K562 (cell line): ENCODE results near the gene MTOR. TPM values are rescaled to one million over a fixed set of nuclear protein-coding genes. Genes with fewer than 3 reads are reported as not detected.

Source experiments
- AFF1 ChIP-seq, 2 experiments: fragments of 450-650 bp; IDR thresholded peaks; 2 replicates each; pipeline ENCODE4 v1.6.1; 2018; ENCODE audit warnings: mild to moderate bottlenecking in 2 of 2, low read depth in 1 of 2; ENCODE audit not compliant: partially characterized antibody in 2 of 2
- CHD4 ChIP-seq: fragments of 200-600 bp; sonication (generic); IDR thresholded peaks from 3 replicates; pipeline ENCODE4 v1.6.1; 2012; ENCODE audit warnings: low read depth, mild to moderate bottlenecking, mixed read lengths, low read length, inconsistent platforms; ENCODE audit not compliant: insufficient read depth, insufficient replicate concordance, poor library complexity, severe bottlenecking
- FOSL1 ChIP-seq: fragments of 200-800 bp; sonication (Bioruptor generic); conservative IDR thresholded peaks from 2 replicates; pipeline ENCODE4 v1.6.1; 2016; ENCODE audit warnings: missing genetic modification characterization, missing compliant biosample characterization
- HDAC8 ChIP-seq: fragments of 450-650 bp; IDR thresholded peaks from 2 replicates; pipeline ENCODE4 v1.6.1; 2016; ENCODE audit warnings: mild to moderate bottlenecking, missing genetic modification characterization, moderate library complexity, missing compliant biosample characterization
- KDM4B ChIP-seq, 2 experiments: fragments of 450-650 bp in 1 of 2; sonication (generic) in 1 of 2; IDR thresholded peaks; 2 replicates each; pipeline ENCODE4 v1.6.1; 2016 to 2017; ENCODE audit warnings: borderline replicate concordance in 2 of 2, antibody characterized with exemption in 1 of 2, low read depth in 1 of 2, mild to moderate bottlenecking in 1 of 2
- PTBP1 ChIP-seq: fragments of 200-400 bp; formaldehyde crosslinking; IDR thresholded peaks from 2 replicates; pipeline ENCODE4 v1.6.1; 2017; ENCODE audit warnings: low read depth, low read length
- RCOR1 ChIP-seq, 2 experiments: IDR thresholded peaks; 2 replicates each; pipeline ENCODE4 v1.6.1; 2012; ENCODE audit warnings: low read depth in 2 of 2, low read length in 2 of 2, borderline replicate concordance in 1 of 2, improper control_type of control experiment in 1 of 2
- SMARCE1 ChIP-seq: fragments of 450-650 bp; IDR thresholded peaks from 2 replicates; pipeline ENCODE4 v1.7.1; 2016; ENCODE audit warnings: mild to moderate bottlenecking
- ZNF165 ChIP-seq: fragments of 250-450 bp; sonication (Bioruptor Pico); IDR thresholded peaks from 2 replicates; pipeline ENCODE4 v1.4.0; 2020; ENCODE audit warnings: borderline replicate concordance
- ZNF507 ChIP-seq: conservative IDR thresholded peaks from 2 replicates; pipeline ENCODE4 v1.6.1; 2017; ENCODE audit warnings: missing genetic modification characterization, missing compliant biosample characterization
- polyA plus RNA-seq, 8 experiments: library from polyadenylated mRNA; depleted of rRNA in 4 of 8; stranded (reverse) in 5 of 8; unstranded in 3 of 8; fragments of >200 nt; fragmentation: Nextera tagmentation in 2 of 8; fragmentation: Illumina TruSeq in 1 of 8; extraction: Ambion mirVana in 2 of 8; extraction: Trizol in 1 of 8; gene quantifications; 2 replicates each; pipeline versions ENCODE4 v1.2.1 to v1.2.3, GENCODE V29; 2011 to 2014; ENCODE audit warnings: inconsistent platforms in 1 of 8, missing spikeins in 1 of 8
- total RNA-seq, 7 experiments: library from RNA; depleted of rRNA in 6 of 7; stranded (reverse); fragments of >200 nt in 6 of 7; fragmentation: Illumina TruSeq in 2 of 7; extraction: Trizol in 2 of 7; gene quantifications; 2 replicates each; pipeline versions ENCODE4 v1.2.1 to v1.2.3, GENCODE V29; 2011 to 2021; ENCODE audit warnings: low replicate concordance in 1 of 7

Gene MTOR
- total and polyA plus RNA-seq, 9 of the 15 experiments (the other 6 are each of a cell fraction or from before 2014, with no cell fraction given), result 11.4 to 71.4 (median 52.2) TPM

GRCh38 chr1:11130406-11130805, 131.9 kb downstream of the MTOR start (continued):
- no peak for TF ChIP-seq KDM4B (IDR thresholded peaks at IDR 0.05; ENCODE audit: borderline replicate concordance in 2 of 2, low read depth in 1 of 2)
- TF ChIP-seq SMARCE1, result no peak
- no peak for TF ChIP-seq AFF1 (IDR thresholded peaks at IDR 0.05; ENCODE audit: low read depth in 1 of 2, partially characterized antibody in 2 of 2)
- TF ChIP-seq HDAC8 (tag), result no peak
- TF ChIP-seq PTBP1, result no peak
- no peak for TF ChIP-seq RCOR1 (IDR thresholded peaks at IDR 0.05; ENCODE audit: borderline replicate concordance in 1 of 2, low read depth in 2 of 2, low read length in 2 of 2)
- TF ChIP-seq CHD4, result no peak
- no peak for TF ChIP-seq FOSL1
- TF ChIP-seq ZNF507 (tag), result no peak
- TF ChIP-seq ZNF165 (CRISPR knock-in tag), result no peak
